GM18858 (cell line): ENCODE data around the gene MTMR3.

Experiments used
- ATAC-seq: cut with Tn5 transposase; IDR thresholded peaks from one replicate; pipeline ENCODE4 v1.9.1; 2021; ENCODE audit not compliant: unreplicated experiment

Gene MTMR3

GRCh38 chr22:29867851-29868250 is 15.1 kb upstream of the MTMR3 start:
- no peak for ATAC-seq

- no peak for ATAC-seq
Observed at GRCh38 chr22:29870574-29870973, 12.4 kb upstream of the MTMR3 start.

- no peak for ATAC-seq
Observed at GRCh38 chr22:29871684-29872083, 11.3 kb upstream of the MTMR3 start.

GRCh38 chr22:29872144-29872893 is 10.7 kb upstream of the MTMR3 start:
- no peak for ATAC-seq

- ATAC-seq = no peak
Observed at GRCh38 chr22:29872989-29873388, 10.0 kb upstream of the MTMR3 start.

GRCh38 chr22:29873943-29874342 is 9.0 kb upstream of the MTMR3 start:
- ATAC-seq = no peak

GRCh38 chr22:29877620-29878019 is 5.4 kb upstream of the MTMR3 start:
- ATAC-seq = no peak

- ATAC-seq = no peak
Observed at GRCh38 chr22:29879753-29880152, 3.2 kb upstream of the MTMR3 start.

GRCh38 chr22:29882716-29883044 is 294 bp upstream of the MTMR3 start:
- ATAC-seq = no peak

GRCh38 chr22:29883775-29884097 is 762 bp downstream of the MTMR3 start:
- no peak for ATAC-seq

- ATAC-seq = no peak
Observed at GRCh38 chr22:29885610-29886009, 2.6 kb downstream of the MTMR3 start.

- no peak for ATAC-seq
Observed at GRCh38 chr22:29886596-29886995, 3.6 kb downstream of the MTMR3 start.

- no peak for ATAC-seq
Observed at GRCh38 chr22:29887358-29887757, 4.4 kb downstream of the MTMR3 start.

- ATAC-seq = no peak
Observed at GRCh38 chr22:29890760-29891159, 7.8 kb downstream of the MTMR3 start.

- no peak for ATAC-seq
Observed at GRCh38 chr22:29892315-29893156, 9.6 kb downstream of the MTMR3 start.

GRCh38 chr22:29901354-29901753 is 18.4 kb downstream of the MTMR3 start:
- ATAC-seq = no peak

- no peak for ATAC-seq
Observed at GRCh38 chr22:29903371-29903770, 20.4 kb downstream of the MTMR3 start.

- ATAC-seq = no peak
Observed at GRCh38 chr22:29904020-29904419, 21.0 kb downstream of the MTMR3 start.

GRCh38 chr22:29907753-29908515 is 25.0 kb downstream of the MTMR3 start:
- ATAC-seq = no peak

GRCh38 chr22:29912141-29912540 is 29.2 kb downstream of the MTMR3 start:
- no peak for ATAC-seq

- ATAC-seq = no peak
Observed at GRCh38 chr22:29912605-29913398, 29.8 kb downstream of the MTMR3 start.
